B cell (primary cell): ENCODE measurements around the gene PMF1. TPM values are rescaled to one million over a fixed set of nuclear protein-coding genes. Genes with fewer than 3 reads are reported as not detected.
A peak's percentile ranks its signal among the peaks of the same experiment; 100 is the strongest.

Source experiments
- ATAC-seq: fragments of 200-7000 bp; cut with Tn5 transposase; one replicate; pipeline ENCODE4 v1.10.0; 2021; ENCODE audit warnings: low read depth, mild to moderate bottlenecking, moderate number of reproducible peaks, moderate library complexity
- CTCF ChIA-PET: fragments of 350-600 bp; sonication (Branson Sonifier 250); formaldehyde crosslinking; loops from one replicate; lab custom pipeline; 2021; ENCODE audit warnings: antibody characterized with exemption, inconsistent platforms; lab: Charles Lee
- POLR2A ChIA-PET: fragments of 350-600 bp; sonication (Branson Sonifier 250); formaldehyde crosslinking; loops from one replicate; lab custom pipeline; 2021; ENCODE audit warnings: antibody characterized with exemption; lab: Charles Lee
- DNase-seq: peaks from one replicate; pipeline ENCODE4 v3.0.0; 2013
- H2AFZ ChIP-seq: 2 replicates; pipeline ENCODE4 v1.6.1; 2012; ENCODE audit warnings: mild to moderate bottlenecking, low read depth, low read length; ENCODE audit not compliant: insufficient read depth, poor library complexity, severe bottlenecking
- H3K27ac ChIP-seq, 2 donors: 1 replicate in 1 of 2; 2 replicates in 1 of 2; pipeline ENCODE4 v1.5.1; 2012 to 2013; ENCODE audit warnings: low read length in 2 of 2, mild to moderate bottlenecking in 2 of 2, moderate library complexity in 1 of 2
- H3K27me3 ChIP-seq, 4 experiments: fragments of 200-600 bp in 1 of 4; sonication (generic) in 1 of 4; replicated peaks in 1 of 4; 1 replicate in 2 of 4; 2 replicates in 2 of 4; pipeline versions ENCODE4 v1.6.1 to v1.7.0; 2013 to 2016; ENCODE audit warnings: low read length in 3 of 4, mild to moderate bottlenecking in 2 of 4, mixed read lengths in 1 of 4, moderate library complexity in 1 of 4; ENCODE audit not compliant: insufficient read depth in 4 of 4, control insufficient read depth in 3 of 4; ENCODE audit errors: control extremely low read depth in 1 of 4
- H3K36me3 ChIP-seq, 2 experiments: replicated peaks in 1 of 2; 1 replicate in 1 of 2; 2 replicates in 1 of 2; pipeline versions ENCODE4 v1.6.1 to v1.7.1; 2013; ENCODE audit warnings: low read length in 1 of 2; ENCODE audit not compliant: insufficient read depth in 2 of 2, control insufficient read depth in 1 of 2; ENCODE audit errors: control extremely low read depth in 1 of 2, extremely low read depth in 1 of 2
- H3K4me1 ChIP-seq, 2 donors: fragments of 200-600 bp in 1 of 2; sonication (generic) in 1 of 2; 1 replicate in 1 of 2; 2 replicates in 1 of 2; pipeline versions ENCODE4 v1.5.1 to v1.6.1; 2013 to 2017; ENCODE audit warnings: low read length in 2 of 2; ENCODE audit not compliant: control insufficient read depth in 2 of 2, insufficient read depth in 2 of 2
- H3K4me2 ChIP-seq: replicated peaks from 2 replicates; pipeline ENCODE3; 2012; ENCODE audit warnings: mild to moderate bottlenecking, low read depth, low read length; ENCODE audit not compliant: poor library complexity, severe bottlenecking
- H3K4me3 ChIP-seq, 5 experiments: fragments of 200-600 bp in 1 of 5; sonication (generic) in 1 of 5; 1 replicate in 3 of 5; 2 replicates in 2 of 5; pipeline versions ENCODE4 v1.5.1 to v1.7.0; 2011 to 2016; ENCODE audit warnings: low read length in 4 of 5, mild to moderate bottlenecking in 4 of 5, low read depth in 2 of 5, control low read depth in 1 of 5, moderate library complexity in 1 of 5; ENCODE audit not compliant: insufficient read depth in 1 of 5; ENCODE audit errors: control extremely low read depth in 1 of 5, extremely low read depth in 1 of 5
- H3K79me2 ChIP-seq: fragments of 200-600 bp; sonication (generic); one replicate; pipeline ENCODE4 v1.6.0; 2016; ENCODE audit warnings: low read length; ENCODE audit not compliant: control insufficient read depth, insufficient read depth
- H3K9ac ChIP-seq: fragments of 200-600 bp; sonication (generic); 2 replicates; pipeline ENCODE4 v1.6.1; 2017; ENCODE audit warnings: mild to moderate bottlenecking, low read length, moderate library complexity
- H3K9me3 ChIP-seq, 3 donors: one replicate each; pipeline versions ENCODE4 v1.6.1 to v1.7.1; 2013; ENCODE audit warnings: low read length in 2 of 3; ENCODE audit not compliant: control insufficient read depth in 2 of 3, insufficient read depth in 1 of 3; ENCODE audit errors: control extremely low read depth in 1 of 3
- H4K20me1 ChIP-seq: 2 replicates; pipeline ENCODE4 v1.6.0; 2012; ENCODE audit warnings: mild to moderate bottlenecking, low read length; ENCODE audit not compliant: insufficient read depth, control insufficient read depth, poor library complexity, severe bottlenecking
- H3K27ac Mint-ChIP-seq: one replicate; pipeline ENCODE4 v1.8.0; 2021; ENCODE audit warnings: mixed read lengths
- H3K27me3 Mint-ChIP-seq: one replicate; pipeline ENCODE4 v1.8.0; 2021; ENCODE audit warnings: mixed read lengths
- H3K4me1 Mint-ChIP-seq: one replicate; pipeline ENCODE4 v1.8.0; 2021; ENCODE audit warnings: mixed read lengths
- H3K4me3 Mint-ChIP-seq: one replicate; pipeline ENCODE4 v1.8.0; 2021; ENCODE audit warnings: mixed read lengths
- H3K9me3 Mint-ChIP-seq: one replicate; pipeline ENCODE4 v1.8.0; 2022; ENCODE audit warnings: mixed read lengths; ENCODE audit not compliant: insufficient read depth
- EZH2 ChIP-seq: IDR thresholded peaks from 2 replicates; pipeline ENCODE4 v1.6.1; 2012; ENCODE audit warnings: borderline replicate concordance, low read depth, mild to moderate bottlenecking, moderate library complexity, low read length; ENCODE audit not compliant: insufficient read depth, poor library complexity, severe bottlenecking
- WGBS: methylation state at CpG from one replicate; pipeline ENCODE4 v1.1.5; 2013; ENCODE audit warnings: missing lambda C conversion rate; ENCODE audit not compliant: insufficient coverage; 5-methylcytosine and 5-hydroxymethylcytosine counted together
- intact Hi-C: fragments of 100-400 bp; cut with micrococcal nuclease; formaldehyde crosslinking; loops from one replicate; pipeline ENCODE4 v1.10.0; 2022
- polyA plus RNA-seq: library from polyadenylated mRNA; depleted of rRNA; stranded (reverse); fragments of >200 nt; gene quantifications from 2 replicates; pipeline ENCODE4 v1.2.3, GENCODE V29; 2012
- total RNA-seq, 2 donors: library from RNA; stranded (reverse); fragments of 120-200 nt in 1 of 2; gene quantifications; 1 replicate in 1 of 2; 2 replicates in 1 of 2; pipeline versions ENCODE4 v1.2.3 to v1.2.4, GENCODE V29; 2013 to 2022
- TF ChIP-seq, protein P1 (sequence below): fragments of 200-600 bp; IDR thresholded peaks from one replicate; pipeline ENCODE4 v1.8.0; 2022; ENCODE audit warnings: antibody characterized with exemption, mild to moderate bottlenecking

The PMF1 gene
- total and polyA plus RNA-seq, 2 donors (not counting 1 experiment from before 2014, with no cell fraction given): 58.3 to 101 TPM

DNA sequence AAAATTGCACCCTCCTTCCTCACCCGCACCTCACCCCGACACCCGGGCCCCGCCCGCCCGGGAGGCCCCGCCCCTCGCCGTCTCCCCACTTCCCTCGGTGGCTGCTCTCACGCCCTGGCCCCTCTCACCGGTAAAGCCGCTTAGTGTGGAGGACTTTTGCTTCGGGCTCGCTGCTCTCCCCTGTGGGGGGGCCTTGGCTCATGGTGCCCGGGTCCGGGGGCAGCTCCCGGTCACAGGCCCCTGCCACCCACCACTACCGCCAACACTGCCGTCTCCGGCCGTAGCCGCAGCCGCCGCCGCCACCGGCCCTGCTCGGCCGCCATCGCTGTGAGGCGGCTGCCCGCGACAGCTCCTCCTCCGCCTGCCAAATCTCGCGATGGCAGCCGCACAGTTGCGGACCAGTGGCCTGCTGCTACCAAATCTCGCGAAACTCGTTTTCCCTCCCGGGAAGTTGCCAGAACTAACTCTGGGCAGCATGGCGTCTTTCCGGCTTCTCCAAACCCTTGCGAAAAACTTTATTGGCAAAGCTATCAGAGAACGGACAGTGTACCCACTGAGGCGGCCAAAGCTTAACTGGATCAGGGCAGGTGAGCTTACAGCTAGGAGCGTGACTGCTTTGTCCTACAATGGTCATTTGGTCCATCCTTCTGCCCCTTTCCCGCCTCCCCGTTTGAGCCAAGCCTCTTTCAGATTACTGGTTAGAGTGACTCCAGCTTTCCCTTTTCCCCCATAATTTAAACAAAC is 69.8 kb downstream of the PMF1 start, which contains the start of gene SMG5:
Gene SMG5 (minus strand): TSS at position 347 of the 744 bp plus-strand sequence. CDS start 145 bp downstream, at position 202.
- Histone ChIP-seq H2AFZ (peak within 1 kb of the TSS; percentile 86), H3K4me2 (peak within 1 kb of the TSS; percentile 80), H3K4me3 (peak within 1 kb of the TSS; percentile 74 to 99 (median 86)), H3K79me2 (peaks cover 61% of the 10 kb centered on the region), H3K27ac (peak within 1 kb of the TSS; percentile 79 to 89), H3K4me1 (peaks cover 20 to 28% of the 10 kb centered on the region in 2 donors), H3K36me3 (peaks cover 0 to 21% of the 10 kb centered on the region in 2 experiments), H3K27me3 (no peaks in the 10 kb centered on the region), H3K9ac (peak within 1 kb of the TSS; percentile 91), H3K9me3 (no peaks in the 10 kb centered on the region), H4K20me1 (peaks cover 24% of the 10 kb centered on the region)
- peaks cover 39% of the 10 kb centered on the region for H3K4me1 Mint-ChIP-seq
- ATAC-seq (peak; percentile 93), DNase-seq (peak; percentile 98)
- intact Hi-C loops: loop anchor here (1.0 to 5.0 kb wide), 6 partner anchors 56 to 1955 kb away; partner anchors contain the start of genes ATP8B2, CCT3, LAMTOR2 and PMF1
- peak within 1 kb of the TSS; percentile 98 for H3K27ac Mint-ChIP-seq
- H3K9me3 Mint-ChIP-seq: no peaks in the 10 kb centered on the region
- POLR2A ChIA-PET: interaction anchor here (0.6 to 2.8 kb wide), 4 partner anchors 11 to 89 kb away, joined by 3 to 9 read pairs (median 4); partner anchors contain the start of gene PMF1
- peak within 1 kb of the TSS; percentile 98 for H3K4me3 Mint-ChIP-seq
- TF ChIP-seq, protein P1, sequence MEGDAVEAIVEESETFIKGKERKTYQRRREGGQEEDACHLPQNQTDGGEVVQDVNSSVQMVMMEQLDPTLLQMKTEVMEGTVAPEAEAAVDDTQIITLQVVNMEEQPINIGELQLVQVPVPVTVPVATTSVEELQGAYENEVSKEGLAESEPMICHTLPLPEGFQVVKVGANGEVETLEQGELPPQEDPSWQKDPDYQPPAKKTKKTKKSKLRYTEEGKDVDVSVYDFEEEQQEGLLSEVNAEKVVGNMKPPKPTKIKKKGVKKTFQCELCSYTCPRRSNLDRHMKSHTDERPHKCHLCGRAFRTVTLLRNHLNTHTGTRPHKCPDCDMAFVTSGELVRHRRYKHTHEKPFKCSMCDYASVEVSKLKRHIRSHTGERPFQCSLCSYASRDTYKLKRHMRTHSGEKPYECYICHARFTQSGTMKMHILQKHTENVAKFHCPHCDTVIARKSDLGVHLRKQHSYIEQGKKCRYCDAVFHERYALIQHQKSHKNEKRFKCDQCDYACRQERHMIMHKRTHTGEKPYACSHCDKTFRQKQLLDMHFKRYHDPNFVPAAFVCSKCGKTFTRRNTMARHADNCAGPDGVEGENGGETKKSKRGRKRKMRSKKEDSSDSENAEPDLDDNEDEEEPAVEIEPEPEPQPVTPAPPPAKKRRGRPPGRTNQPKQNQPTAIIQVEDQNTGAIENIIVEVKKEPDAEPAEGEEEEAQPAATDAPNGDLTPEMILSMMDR: no peak
- no peak for TF ChIP-seq EZH2
- no peaks in the 10 kb centered on the region for H3K27me3 Mint-ChIP-seq
- CTCF ChIA-PET: interaction anchor here (0.6 to 1.9 kb wide), 9 partner anchors 12 to 229 kb away, joined by 3 to 6 read pairs (median 4); partner anchors contain the start of genes PMF1 and UBQLN4
- 1% methylated on average over 49 of the region's 50 CpGs for WGBS
